Type B pancreatic cell (in vitro differentiated cells): Measurements from ENCODE around the gene TDRD6. TPM values are rescaled to one million over a fixed set of nuclear protein-coding genes. Genes with fewer than 3 reads are reported as not detected.

Source experiments
- DNase-seq: peaks from one replicate; pipeline ENCODE4 v3.0.0; 2021; ENCODE audit warnings: mixed read lengths; ENCODE audit not compliant: unreplicated experiment; ENCODE audit errors: extremely low spot score
- H3K27ac Mint-ChIP-seq: 2 replicates; pipeline ENCODE4 v1.8.0; 2021; ENCODE audit warnings: mild to moderate bottlenecking, mixed read lengths
- H3K27me3 Mint-ChIP-seq: 2 replicates; pipeline ENCODE4 v1.8.0; 2021; ENCODE audit warnings: mixed read lengths
- H3K36me3 Mint-ChIP-seq: 2 replicates; pipeline ENCODE4 v1.8.0; 2021; ENCODE audit warnings: mixed read lengths
- H3K4me1 Mint-ChIP-seq: one replicate; pipeline ENCODE4 v1.8.0; 2021; ENCODE audit warnings: mixed read lengths; ENCODE audit not compliant: unreplicated experiment
- H3K4me3 Mint-ChIP-seq: 2 replicates; pipeline ENCODE4 v1.8.0; 2021; ENCODE audit warnings: mild to moderate bottlenecking, mixed read lengths
- H3K9me3 Mint-ChIP-seq: 2 replicates; pipeline ENCODE4 v1.8.0; 2021; ENCODE audit warnings: mixed read lengths
- CTCF ChIP-seq: fragments of 200-600 bp; sonication (generic); conservative IDR thresholded peaks from 2 replicates; pipeline ENCODE4 v1.5.0; 2021; ENCODE audit warnings: antibody characterized with exemption, mild to moderate bottlenecking
- total RNA-seq: library from RNA; stranded (reverse); gene quantifications from 2 replicates; pipeline ENCODE4 v1.2.1, GENCODE V29; 2021; ENCODE audit warnings: low replicate concordance

Gene TDRD6
- total RNA-seq, 1 donor from 2014 or later = 0.19 TPM

GRCh38 chr6:46748940-46749503 lies 61.3 kb downstream of the TDRD6 start:
- no peak overlapping the region for H3K27ac Mint-ChIP-seq
- no peak for TF ChIP-seq CTCF

GRCh38 chr6:46749731-46750130 lies 62.0 kb downstream of the TDRD6 start:
- no peak for TF ChIP-seq CTCF

More at GRCh38 chr6:46748940-46749503, 61.3 kb downstream of the TDRD6 start:
- no peaks in the 10 kb centered on the region for H3K4me1 Mint-ChIP-seq
- no peak overlapping the region for H3K4me3 Mint-ChIP-seq
- DNase-seq = no peak
- no peaks in the 10 kb centered on the region for H3K36me3 Mint-ChIP-seq
- H3K27me3 Mint-ChIP-seq = peaks cover 14% of the 10 kb centered on the region
- H3K9me3 Mint-ChIP-seq = no peaks in the 10 kb centered on the region

GRCh38 chr6:46751658-46752057 lies 64.0 kb downstream of the TDRD6 start:
- Mint-ChIP-seq H3K9me3 (no peaks in the 10 kb centered on the region), H3K4me1 (no peaks in the 10 kb centered on the region), H3K27me3 (no peaks in the 10 kb centered on the region), H3K36me3 (no peaks in the 10 kb centered on the region), H3K27ac (no peak overlapping the region), H3K4me3 (no peak overlapping the region)
- DNase-seq = no peak
- TF ChIP-seq CTCF = no peak

More at GRCh38 chr6:46749731-46750130, 62.0 kb downstream of the TDRD6 start:
- no peak for DNase-seq
- H3K36me3 Mint-ChIP-seq = no peaks in the 10 kb centered on the region
- H3K9me3 Mint-ChIP-seq = no peaks in the 10 kb centered on the region
- peaks cover 13% of the 10 kb centered on the region for H3K27me3 Mint-ChIP-seq
- H3K4me3 Mint-ChIP-seq = no peak overlapping the region
- H3K27ac Mint-ChIP-seq = no peak overlapping the region
- H3K4me1 Mint-ChIP-seq = no peaks in the 10 kb centered on the region

Other genes with a start within 250 kb of the TDRD6 start
- 4.6 and 6.9 TPM in 2 replicates for gene RCAN2, start 196.4 kb upstream of the TDRD6 start, total RNA-seq
- gene CYP39A1, start 35.1 kb upstream of the TDRD6 start, total RNA-seq = 4.8 and 6.7 TPM in 2 replicates
- gene SLC25A27, start 34.9 kb upstream of the TDRD6 start, total RNA-seq = 8.7 and 18.1 TPM in 2 replicates
- gene PLA2G7, start 47.5 kb downstream of the TDRD6 start, total RNA-seq = 0.71 and 1.2 TPM in 2 replicates
- 0.34 TPM in 1 of 2 replicates, not detected in the other for gene ANKRD66, start 59.0 kb downstream of the TDRD6 start, total RNA-seq
- gene MEP1A, start 105.5 kb downstream of the TDRD6 start, total RNA-seq = 3.6 and 22.4 TPM in 2 replicates
- gene ADGRF5, start 234.1 kb downstream of the TDRD6 start, total RNA-seq = 0.58 and 1.2 TPM in 2 replicates